ENCODE measurements around the gene NUDCD3. TPM values are rescaled to one million over a fixed set of nuclear protein-coding genes. Genes with fewer than 3 reads are reported as not detected.
A peak's percentile ranks its signal among the peaks of the same experiment; 100 is the strongest.
"Not testable (repeated sequence)": the region's sequence is repeated elsewhere in the genome, so short reads cannot be mapped to it uniquely, and the experiment has no call there.

Gene NUDCD3
- total RNA-seq, 1 experiment from 2014 or later: 129 TPM

- no peak for DNase-seq (ENCODE audit: low spot score)
These were observed 41.4 kb downstream of the NUDCD3 start for GRCh38 chr7:44448922-44449583.

GRCh38 chr7:44447874-44448425, 42.5 kb downstream of the NUDCD3 start:
- no peak for DNase-seq (ENCODE audit: low spot score)

GRCh38 chr7:44445986-44446671, 44.3 kb downstream of the NUDCD3 start:
- no peak for DNase-seq (ENCODE audit: low spot score)

- DNase-seq (ENCODE audit: low spot score): no peak
These were observed 49.4 kb downstream of the NUDCD3 start for GRCh38 chr7:44441079-44441478.

- no peak for DNase-seq (ENCODE audit: low spot score)
These were observed 49.8 kb downstream of the NUDCD3 start for GRCh38 chr7:44440577-44441078.

GRCh38 chr7:44439926-44440325, 50.5 kb downstream of the NUDCD3 start:
- no peak for DNase-seq (ENCODE audit: low spot score)

GRCh38 chr7:44438816-44439215, 51.6 kb downstream of the NUDCD3 start:
- DNase-seq (ENCODE audit: low spot score): no peak

GRCh38 chr7:44434201-44434600, 56.3 kb downstream of the NUDCD3 start:
- no peak for DNase-seq (ENCODE audit: low spot score)

GRCh38 chr7:44433255-44434022, 57.0 kb downstream of the NUDCD3 start:
- no peak for DNase-seq (ENCODE audit: low spot score)

GRCh38 chr7:44432381-44432977, 58.0 kb downstream of the NUDCD3 start:
- DNase-seq (ENCODE audit: low spot score): no peak

- peak; percentile 33 for DNase-seq (ENCODE audit: low spot score)
These were observed 59.3 kb downstream of the NUDCD3 start for GRCh38 chr7:44431091-44431608.

- DNase-seq (ENCODE audit: low spot score): no peak
These were observed 60.4 kb downstream of the NUDCD3 start for GRCh38 chr7:44430054-44430453.

- not testable (repeated sequence) for DNase-seq (ENCODE audit: low spot score)
These were observed 65.7 kb downstream of the NUDCD3 start for GRCh38 chr7:44424762-44425161.

- no peak for DNase-seq (ENCODE audit: low spot score)
These were observed 73.5 kb downstream of the NUDCD3 start for GRCh38 chr7:44416941-44417340.

GRCh38 chr7:44415510-44415909, 74.9 kb downstream of the NUDCD3 start:
- peak; percentile 27 for DNase-seq (ENCODE audit: low spot score)

GRCh38 chr7:44415047-44415446, 75.4 kb downstream of the NUDCD3 start:
- DNase-seq (ENCODE audit: low spot score): peak; percentile 77

GRCh38 chr7:44411306-44411705, 79.2 kb downstream of the NUDCD3 start:
- no peak for DNase-seq (ENCODE audit: low spot score)

GRCh38 chr7:44408596-44408995, 81.9 kb downstream of the NUDCD3 start:
- DNase-seq (ENCODE audit: low spot score): no peak

GRCh38 chr7:44403775-44404174, 86.7 kb downstream of the NUDCD3 start:
- no peak for DNase-seq (ENCODE audit: low spot score)

GRCh38 chr7:44403176-44403759, 87.2 kb downstream of the NUDCD3 start:
- DNase-seq (ENCODE audit: low spot score): no peak

- DNase-seq (ENCODE audit: low spot score): no peak
These were observed 87.9 kb downstream of the NUDCD3 start for GRCh38 chr7:44402401-44403060.

Data from A172 (cell line).